GM12878 (cell line): ENCODE measurements around the gene OSBPL3.

ENCODE experiments used
- EGR1 ChIP-seq, 2 experiments: IDR thresholded peaks; 1 replicate in 1 of 2; 2 replicates in 1 of 2; pipeline ENCODE4 v1.6.1; 2011 to 2012; ENCODE audit warnings: low read depth in 2 of 2, low read length in 2 of 2, borderline replicate concordance in 1 of 2, mild to moderate bottlenecking in 1 of 2, moderate library complexity in 1 of 2
- EZH2 ChIP-seq: IDR thresholded peaks from 2 replicates; pipeline ENCODE4 v1.6.1; 2012; ENCODE audit warnings: low read depth, mild to moderate bottlenecking, control low read depth, inconsistent platforms, low read length, borderline replicate concordance; ENCODE audit not compliant: control insufficient read depth
- NFYA ChIP-seq: IDR thresholded peaks from 2 replicates; pipeline ENCODE4 v1.6.1; 2011; ENCODE audit warnings: low read depth, mild to moderate bottlenecking, low read length, improper control_type of control experiment, borderline replicate concordance
- POLR2A ChIP-seq: IDR thresholded peaks from 2 replicates; pipeline ENCODE4 v1.6.1; 2011; ENCODE audit warnings: low read depth, mild to moderate bottlenecking, low read length
- POU2F2 ChIP-seq: IDR thresholded peaks from 3 replicates; pipeline ENCODE4 v1.6.1; 2011; ENCODE audit warnings: low read depth, mild to moderate bottlenecking, low read length, borderline replicate concordance
- RCOR1 ChIP-seq: conservative IDR thresholded peaks from 2 replicates; pipeline ENCODE4 v1.6.1; 2012; ENCODE audit warnings: low read depth, low read length, improper control_type of control experiment
- SIN3A ChIP-seq: IDR thresholded peaks from 2 replicates; pipeline ENCODE4 v1.6.1; 2012; ENCODE audit warnings: low read depth, low read length, improper control_type of control experiment
- TCF3 ChIP-seq: IDR thresholded peaks from 2 replicates; pipeline ENCODE4 v1.6.1; 2012; ENCODE audit warnings: low read depth, mild to moderate bottlenecking, low read length, borderline replicate concordance; ENCODE audit not compliant: insufficient read depth
- TF ChIP-seq, protein P1 (sequence below): fragments of 450-650 bp; IDR thresholded peaks from 2 replicates; pipeline ENCODE4 v1.6.1; 2016; ENCODE audit warnings: mild to moderate bottlenecking, moderate library complexity, borderline replicate concordance
- TF ChIP-seq, protein P2 (sequence below): fragments of 450-650 bp; IDR thresholded peaks from 2 replicates; pipeline ENCODE4 v1.6.1; 2014; ENCODE audit warnings: mild to moderate bottlenecking
- TF ChIP-seq, protein P3 (sequence below), 3 experiments: IDR thresholded peaks in 2 of 3; conservative IDR thresholded peaks in 1 of 3; 2 replicates each; pipeline ENCODE4 v1.5.1; 2011; ENCODE audit warnings: low read depth in 3 of 3, low read length in 3 of 3, mild to moderate bottlenecking in 3 of 3, control low read depth in 2 of 3, moderate library complexity in 2 of 3, inconsistent platforms in 1 of 3, mixed read lengths in 1 of 3; ENCODE audit not compliant: control insufficient read depth in 2 of 3, insufficient read depth in 1 of 3; ENCODE audit errors: extremely low read depth in 1 of 3
- TF ChIP-seq, protein P4 (sequence below): IDR thresholded peaks from 2 replicates; pipeline ENCODE4 v1.6.1; 2012; ENCODE audit warnings: low read depth, low read length, improper control_type of control experiment

DNA sequence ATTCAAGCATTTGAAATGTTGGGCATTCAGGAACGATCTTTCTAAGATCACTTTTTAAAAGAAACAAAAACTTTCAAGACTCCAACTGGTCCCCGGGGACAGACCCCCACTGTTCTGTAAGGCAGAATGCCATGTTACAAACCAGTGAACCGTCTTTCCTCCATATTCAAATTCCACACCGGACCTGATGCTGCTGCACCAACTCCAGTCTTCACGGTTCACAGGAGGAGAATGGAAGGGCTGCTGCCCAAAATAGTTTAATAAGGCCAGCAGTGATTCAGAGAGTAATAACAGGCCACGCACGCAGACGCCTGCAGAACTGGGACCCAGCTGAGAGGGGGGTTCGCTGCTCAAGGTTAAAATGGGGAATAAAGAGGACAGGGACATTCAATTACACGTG lies 47.2 kb downstream of the OSBPL3 start:
- no peak for TF ChIP-seq POU2F2
- TF ChIP-seq NFYA, result no peak
- TF ChIP-seq RCOR1, result no peak
- no peak for TF ChIP-seq SIN3A
- TF ChIP-seq, protein P1, sequence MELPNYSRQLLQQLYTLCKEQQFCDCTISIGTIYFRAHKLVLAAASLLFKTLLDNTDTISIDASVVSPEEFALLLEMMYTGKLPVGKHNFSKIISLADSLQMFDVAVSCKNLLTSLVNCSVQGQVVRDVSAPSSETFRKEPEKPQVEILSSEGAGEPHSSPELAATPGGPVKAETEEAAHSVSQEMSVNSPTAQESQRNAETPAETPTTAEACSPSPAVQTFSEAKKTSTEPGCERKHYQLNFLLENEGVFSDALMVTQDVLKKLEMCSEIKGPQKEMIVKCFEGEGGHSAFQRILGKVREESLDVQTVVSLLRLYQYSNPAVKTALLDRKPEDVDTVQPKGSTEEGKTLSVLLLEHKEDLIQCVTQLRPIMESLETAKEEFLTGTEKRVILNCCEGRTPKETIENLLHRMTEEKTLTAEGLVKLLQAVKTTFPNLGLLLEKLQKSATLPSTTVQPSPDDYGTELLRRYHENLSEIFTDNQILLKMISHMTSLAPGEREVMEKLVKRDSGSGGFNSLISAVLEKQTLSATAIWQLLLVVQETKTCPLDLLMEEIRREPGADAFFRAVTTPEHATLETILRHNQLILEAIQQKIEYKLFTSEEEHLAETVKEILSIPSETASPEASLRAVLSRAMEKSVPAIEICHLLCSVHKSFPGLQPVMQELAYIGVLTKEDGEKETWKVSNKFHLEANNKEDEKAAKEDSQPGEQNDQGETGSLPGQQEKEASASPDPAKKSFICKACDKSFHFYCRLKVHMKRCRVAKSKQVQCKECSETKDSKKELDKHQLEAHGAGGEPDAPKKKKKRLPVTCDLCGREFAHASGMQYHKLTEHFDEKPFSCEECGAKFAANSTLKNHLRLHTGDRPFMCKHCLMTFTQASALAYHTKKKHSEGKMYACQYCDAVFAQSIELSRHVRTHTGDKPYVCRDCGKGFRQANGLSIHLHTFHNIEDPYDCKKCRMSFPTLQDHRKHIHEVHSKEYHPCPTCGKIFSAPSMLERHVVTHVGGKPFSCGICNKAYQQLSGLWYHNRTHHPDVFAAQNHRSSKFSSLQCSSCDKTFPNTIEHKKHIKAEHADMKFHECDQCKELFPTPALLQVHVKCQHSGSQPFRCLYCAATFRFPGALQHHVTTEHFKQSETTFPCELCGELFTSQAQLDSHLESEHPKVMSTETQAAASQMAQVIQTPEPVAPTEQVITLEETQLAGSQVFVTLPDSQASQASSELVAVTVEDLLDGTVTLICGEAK, result no peak
- no peak for TF ChIP-seq EGR1 (IDR thresholded peaks at IDR 0.05; ENCODE audit: borderline replicate concordance in 1 of 2, low read depth in 2 of 2, low read length in 2 of 2)
- no peak for TF ChIP-seq EZH2
- TF ChIP-seq, protein P2, sequence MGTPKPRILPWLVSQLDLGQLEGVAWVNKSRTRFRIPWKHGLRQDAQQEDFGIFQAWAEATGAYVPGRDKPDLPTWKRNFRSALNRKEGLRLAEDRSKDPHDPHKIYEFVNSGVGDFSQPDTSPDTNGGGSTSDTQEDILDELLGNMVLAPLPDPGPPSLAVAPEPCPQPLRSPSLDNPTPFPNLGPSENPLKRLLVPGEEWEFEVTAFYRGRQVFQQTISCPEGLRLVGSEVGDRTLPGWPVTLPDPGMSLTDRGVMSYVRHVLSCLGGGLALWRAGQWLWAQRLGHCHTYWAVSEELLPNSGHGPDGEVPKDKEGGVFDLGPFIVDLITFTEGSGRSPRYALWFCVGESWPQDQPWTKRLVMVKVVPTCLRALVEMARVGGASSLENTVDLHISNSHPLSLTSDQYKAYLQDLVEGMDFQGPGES, result no peak
- TF ChIP-seq, protein P3, sequence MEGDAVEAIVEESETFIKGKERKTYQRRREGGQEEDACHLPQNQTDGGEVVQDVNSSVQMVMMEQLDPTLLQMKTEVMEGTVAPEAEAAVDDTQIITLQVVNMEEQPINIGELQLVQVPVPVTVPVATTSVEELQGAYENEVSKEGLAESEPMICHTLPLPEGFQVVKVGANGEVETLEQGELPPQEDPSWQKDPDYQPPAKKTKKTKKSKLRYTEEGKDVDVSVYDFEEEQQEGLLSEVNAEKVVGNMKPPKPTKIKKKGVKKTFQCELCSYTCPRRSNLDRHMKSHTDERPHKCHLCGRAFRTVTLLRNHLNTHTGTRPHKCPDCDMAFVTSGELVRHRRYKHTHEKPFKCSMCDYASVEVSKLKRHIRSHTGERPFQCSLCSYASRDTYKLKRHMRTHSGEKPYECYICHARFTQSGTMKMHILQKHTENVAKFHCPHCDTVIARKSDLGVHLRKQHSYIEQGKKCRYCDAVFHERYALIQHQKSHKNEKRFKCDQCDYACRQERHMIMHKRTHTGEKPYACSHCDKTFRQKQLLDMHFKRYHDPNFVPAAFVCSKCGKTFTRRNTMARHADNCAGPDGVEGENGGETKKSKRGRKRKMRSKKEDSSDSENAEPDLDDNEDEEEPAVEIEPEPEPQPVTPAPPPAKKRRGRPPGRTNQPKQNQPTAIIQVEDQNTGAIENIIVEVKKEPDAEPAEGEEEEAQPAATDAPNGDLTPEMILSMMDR (IDR thresholded peaks at IDR 0.05 in 2 of 3, conservative IDR thresholded peaks at IDR 0.05 in 1 of 3; ENCODE audit: control insufficient read depth in 2 of 3, extremely low read depth in 1 of 3, insufficient read depth in 1 of 3, low read depth in 3 of 3, low read length in 3 of 3), result no peak
- no peak for TF ChIP-seq TCF3
- TF ChIP-seq, protein P4, sequence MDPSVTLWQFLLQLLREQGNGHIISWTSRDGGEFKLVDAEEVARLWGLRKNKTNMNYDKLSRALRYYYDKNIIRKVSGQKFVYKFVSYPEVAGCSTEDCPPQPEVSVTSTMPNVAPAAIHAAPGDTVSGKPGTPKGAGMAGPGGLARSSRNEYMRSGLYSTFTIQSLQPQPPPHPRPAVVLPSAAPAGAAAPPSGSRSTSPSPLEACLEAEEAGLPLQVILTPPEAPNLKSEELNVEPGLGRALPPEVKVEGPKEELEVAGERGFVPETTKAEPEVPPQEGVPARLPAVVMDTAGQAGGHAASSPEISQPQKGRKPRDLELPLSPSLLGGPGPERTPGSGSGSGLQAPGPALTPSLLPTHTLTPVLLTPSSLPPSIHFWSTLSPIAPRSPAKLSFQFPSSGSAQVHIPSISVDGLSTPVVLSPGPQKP, result no peak
- no peak for TF ChIP-seq POLR2A
